Tibial nerve (tissue), 4 donors: ENCODE measurements around the gene VDR.

Source experiments
- CTCF ChIP-seq, 5 experiments: fragments of 200-600 bp in 3 of 5; fragments of 450-650 bp in 2 of 5; sonication (generic) in 3 of 5; IDR thresholded peaks; one replicate each; pipeline ENCODE4 v1.5.1; 2016 to 2019; ENCODE audit warnings: antibody characterized with exemption in 5 of 5, mild to moderate bottlenecking in 3 of 5, moderate library complexity in 2 of 5
- EP300 ChIP-seq, 2 donors: sonication (generic); formaldehyde crosslinking; IDR thresholded peaks; one replicate each; pipeline ENCODE4 v1.6.1; 2017; ENCODE audit warnings: antibody characterized with exemption in 2 of 2, mild to moderate bottlenecking in 1 of 2
- POLR2A ChIP-seq, 2 donors: fragments of 450-650 bp; IDR thresholded peaks; one replicate each; pipeline ENCODE4 v1.6.1; 2017; ENCODE audit warnings: antibody characterized with exemption in 2 of 2, mild to moderate bottlenecking in 2 of 2, moderate library complexity in 2 of 2

GRCh38 chr12:47814539-47815170 lies 90.1 kb downstream of the VDR start:
- TF ChIP-seq CTCF (IDR thresholded peaks at IDR 0.05), result no peak
- TF ChIP-seq POLR2A (IDR thresholded peaks at IDR 0.05), result no peak
- TF ChIP-seq EP300 (IDR thresholded peaks at IDR 0.05), result no peak
